G401.6 (cell line): ENCODE measurements around the gene CATSPERD.
A peak's percentile ranks its signal among the peaks of the same experiment; 100 is the strongest.

ENCODE experiments used
- FAIRE-seq: peaks from 2 replicates; lab custom pipeline; 2012; peaks lifted over from hg19 to GRCh38; lab: Jason Lieb, UNC

The CATSPERD gene, protein sequence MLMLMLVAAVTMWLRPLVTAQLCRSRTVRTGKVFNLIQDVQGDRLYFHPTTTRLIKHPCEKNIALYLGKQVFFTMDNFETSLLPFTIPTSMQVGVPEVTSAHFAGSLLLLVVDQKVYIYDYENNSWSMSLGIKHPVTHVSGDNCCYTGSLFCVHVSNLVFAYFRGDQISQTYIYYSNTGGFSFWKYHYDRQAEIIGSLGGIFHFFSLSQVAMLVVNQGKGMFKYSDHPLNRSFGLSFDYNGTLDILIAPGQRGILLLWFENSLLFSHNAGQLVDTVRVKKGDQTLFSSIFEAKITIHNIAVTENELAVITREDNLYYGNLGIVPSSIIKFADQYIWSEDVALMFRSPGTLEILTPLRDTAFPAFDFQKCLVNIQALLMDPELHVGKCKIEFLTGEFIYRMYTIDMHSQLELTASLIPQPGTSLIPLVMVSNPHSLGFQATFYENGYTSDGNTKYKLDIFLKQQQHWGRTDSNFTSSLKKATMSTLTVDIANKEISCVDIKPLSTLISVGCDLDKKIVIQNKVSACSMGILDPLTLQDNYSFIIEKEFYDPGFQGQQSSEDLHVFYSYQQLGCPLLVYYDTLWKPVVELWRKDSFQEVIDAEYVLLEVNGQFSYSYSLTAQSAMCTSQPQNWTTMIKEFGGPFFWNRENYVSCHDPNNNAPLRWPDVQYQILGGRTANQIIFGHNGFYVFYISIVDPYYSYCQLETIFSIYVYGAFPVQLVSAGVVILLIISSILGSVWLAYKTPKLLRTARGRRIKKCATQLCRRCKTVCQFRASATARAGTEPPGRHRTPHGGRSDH

DNA sequence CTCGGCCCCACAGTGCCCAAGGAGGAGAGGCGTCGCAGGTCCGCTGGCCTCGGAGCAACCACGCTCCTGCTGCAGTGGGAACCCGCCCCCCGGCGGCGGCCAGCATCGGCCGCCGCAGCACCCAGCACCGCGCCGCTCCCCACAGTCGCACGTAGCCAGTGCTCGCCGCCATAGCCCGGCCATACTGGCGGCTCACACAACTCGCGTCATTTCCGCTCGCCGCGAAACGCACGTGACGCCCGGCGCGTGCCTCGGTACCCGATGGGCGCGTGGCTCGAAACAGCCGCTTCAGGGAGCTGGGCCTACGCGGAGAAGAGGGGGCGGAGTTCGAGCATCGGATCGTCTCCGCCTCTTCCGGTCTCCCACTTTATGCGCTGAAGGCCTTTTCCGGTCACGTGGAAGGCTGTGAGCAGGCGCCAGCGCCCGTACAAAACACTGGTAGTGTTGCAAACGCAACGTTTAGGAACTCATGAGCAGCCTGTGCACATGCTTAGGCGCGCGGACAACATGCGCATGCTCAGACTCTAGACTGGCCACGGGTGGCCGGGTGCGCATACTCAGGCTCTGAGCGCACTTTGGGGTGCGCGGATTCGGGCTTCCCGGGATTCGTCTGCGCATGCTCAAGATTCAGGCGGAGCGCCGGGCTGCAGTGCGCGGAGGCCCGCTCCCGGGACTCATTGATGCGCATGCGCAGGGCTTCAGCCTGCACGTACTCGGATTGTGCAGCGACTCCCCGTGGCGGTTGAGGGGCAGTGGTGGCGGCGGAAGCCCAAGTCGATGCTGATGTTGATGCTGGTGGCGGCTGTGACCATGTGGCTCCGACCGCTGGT is at the start of gene CATSPERD, which contains the start of gene LONP1:
TSS of gene CATSPERD (plus strand) at position 677 of the 830 bp plus-strand sequence. CDS start at position 778, 101 bp downstream.
TSS of gene LONP1 (minus strand) at position 186 of the 830 bp plus-strand sequence. CDS start at position 172, 14 bp downstream.
- peak; percentile 98 for FAIRE-seq

DNA sequence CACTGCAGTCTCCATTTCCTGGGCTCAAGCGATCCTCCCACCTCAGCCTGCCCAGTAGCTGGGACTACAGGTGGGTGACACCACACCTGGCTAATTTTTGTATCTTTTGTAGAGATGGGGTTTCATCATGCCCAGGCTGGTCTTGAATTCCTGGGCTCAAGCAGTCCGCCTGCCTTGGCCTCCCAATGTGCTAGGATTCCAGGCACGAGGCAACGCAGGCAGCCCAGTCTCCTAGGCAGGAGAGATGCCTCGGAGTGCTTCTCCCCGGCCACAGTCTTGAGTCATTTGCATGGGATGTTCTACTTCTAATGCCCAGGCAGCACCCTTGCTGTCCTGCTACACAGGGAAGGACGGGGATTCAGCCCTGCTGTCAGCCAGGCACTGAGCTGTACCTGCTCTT is 48.8 kb upstream of the CATSPERD start:
- FAIRE-seq, result no peak

DNA sequence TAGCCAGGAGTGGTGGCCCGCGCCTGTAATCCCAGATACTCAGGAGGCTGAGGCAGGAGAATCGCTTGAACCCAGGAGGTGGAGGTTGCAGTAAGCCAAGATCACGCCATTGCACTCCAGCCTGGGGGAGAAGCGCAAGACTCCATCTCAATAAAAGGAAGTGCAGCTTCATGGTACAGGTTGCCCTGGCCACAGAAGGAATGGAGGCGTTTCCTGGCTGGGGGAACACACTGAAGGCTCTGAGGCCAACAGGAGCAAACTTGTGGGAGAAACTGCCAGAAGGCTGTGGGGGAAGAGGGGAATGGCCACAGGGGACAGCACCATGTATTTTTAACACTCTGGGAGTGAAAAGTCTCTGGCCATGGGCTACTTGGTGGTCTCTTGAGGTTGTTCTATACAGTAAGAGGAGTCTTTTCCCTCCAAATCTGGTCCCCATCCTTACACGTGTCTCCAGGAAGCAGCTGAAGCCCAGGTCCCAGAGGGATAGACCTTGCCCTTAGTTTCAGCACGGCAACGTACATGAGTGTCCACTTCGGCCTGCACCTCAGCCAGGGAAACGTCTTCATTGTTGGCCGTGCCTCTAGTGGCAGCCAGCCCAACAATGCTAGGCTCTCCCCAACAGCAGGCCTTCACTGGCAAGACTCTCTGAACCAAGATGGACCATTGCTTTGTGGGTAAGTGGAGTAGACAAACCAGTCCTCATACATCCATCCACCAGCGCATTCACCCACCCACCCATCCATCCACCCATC is 47.6 kb upstream of the CATSPERD start:
- FAIRE-seq, result no peak

DNA sequence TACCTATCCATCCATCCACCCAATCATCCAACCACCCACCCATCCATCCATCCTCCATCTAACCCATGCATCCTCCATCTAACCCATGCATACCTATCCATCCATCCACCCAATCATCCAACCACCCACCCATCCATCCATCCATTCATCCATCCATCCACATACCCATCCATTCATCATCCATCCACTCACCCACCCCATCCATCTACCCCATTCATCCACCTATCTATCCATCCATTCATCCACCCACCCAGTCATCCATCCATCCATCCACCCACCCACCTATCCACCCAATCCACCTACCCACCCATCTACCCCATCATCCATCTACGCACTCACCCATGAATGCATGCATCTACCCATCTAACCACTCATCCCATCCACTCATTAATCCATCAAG is 46.7 kb upstream of the CATSPERD start:
- no peak for FAIRE-seq

DNA sequence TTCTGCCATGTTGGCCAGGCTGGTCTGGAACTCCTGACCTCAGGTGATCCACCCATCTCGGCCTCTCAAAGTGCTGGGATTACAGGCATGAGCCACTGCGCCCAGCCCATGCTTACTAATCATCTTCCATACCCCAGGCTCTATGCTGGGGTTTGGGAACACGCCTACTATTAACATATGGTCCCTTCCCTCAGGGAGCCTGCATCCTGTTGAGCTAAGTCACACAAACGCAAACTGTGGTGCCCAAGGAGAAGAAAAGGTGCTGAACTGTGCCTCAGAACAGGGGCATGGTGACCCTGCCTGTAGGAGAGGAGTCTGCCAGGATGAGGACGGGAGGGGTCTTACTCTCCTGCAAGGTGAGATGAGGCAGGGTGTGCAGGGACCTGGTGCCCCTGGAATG is 45.7 kb upstream of the CATSPERD start:
- no peak for FAIRE-seq

DNA sequence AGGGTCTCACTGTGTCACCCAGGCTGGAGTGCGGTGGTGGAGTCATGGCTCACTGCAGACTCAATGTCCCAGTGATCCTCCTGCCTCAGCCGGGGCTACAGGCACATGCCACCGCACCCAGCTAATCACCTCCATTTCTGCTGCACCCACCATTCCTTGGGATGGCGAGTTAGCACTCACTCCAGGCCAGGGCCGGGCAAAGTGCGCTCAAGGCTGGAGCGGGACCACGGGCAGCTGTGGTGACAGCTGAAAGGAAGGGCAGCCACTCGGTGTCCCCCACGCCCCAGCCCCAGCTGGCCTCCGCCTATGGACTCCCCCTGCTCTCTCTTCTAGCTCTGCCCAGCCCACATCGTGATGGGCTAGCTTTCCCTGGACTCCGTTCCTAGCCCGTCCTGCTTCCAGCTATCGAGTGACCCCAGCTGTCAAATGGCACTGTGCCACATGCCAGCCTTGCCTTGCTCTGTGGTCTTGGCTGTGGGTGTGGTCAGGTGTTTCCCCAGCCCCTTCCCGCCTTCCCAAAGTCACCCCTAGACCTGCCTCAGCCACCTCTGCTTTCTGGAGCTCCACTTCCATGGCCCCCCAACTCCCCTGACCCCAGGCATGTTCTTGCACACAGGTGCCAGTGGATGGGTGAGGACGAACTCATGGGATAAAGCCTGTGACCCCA is 44.2 kb upstream of the CATSPERD start:
- FAIRE-seq, result no peak

DNA sequence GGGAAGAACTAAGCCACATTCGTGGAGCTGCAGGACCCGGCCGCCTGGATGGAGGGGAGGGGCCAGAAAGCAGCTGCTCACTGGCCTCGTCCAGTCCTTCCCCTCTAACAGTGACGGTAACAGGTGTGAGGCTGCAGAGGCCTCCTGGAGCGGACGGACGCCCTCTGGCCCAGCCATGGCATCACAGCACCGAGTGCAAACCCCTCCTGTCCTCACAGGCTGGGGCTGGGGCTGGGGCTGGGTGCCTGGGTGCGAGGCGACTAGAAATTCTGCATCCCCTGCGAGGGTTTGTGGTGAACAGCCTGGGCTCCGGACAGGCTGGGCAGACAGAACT is 43.7 kb upstream of the CATSPERD start:
- FAIRE-seq, result no peak

DNA sequence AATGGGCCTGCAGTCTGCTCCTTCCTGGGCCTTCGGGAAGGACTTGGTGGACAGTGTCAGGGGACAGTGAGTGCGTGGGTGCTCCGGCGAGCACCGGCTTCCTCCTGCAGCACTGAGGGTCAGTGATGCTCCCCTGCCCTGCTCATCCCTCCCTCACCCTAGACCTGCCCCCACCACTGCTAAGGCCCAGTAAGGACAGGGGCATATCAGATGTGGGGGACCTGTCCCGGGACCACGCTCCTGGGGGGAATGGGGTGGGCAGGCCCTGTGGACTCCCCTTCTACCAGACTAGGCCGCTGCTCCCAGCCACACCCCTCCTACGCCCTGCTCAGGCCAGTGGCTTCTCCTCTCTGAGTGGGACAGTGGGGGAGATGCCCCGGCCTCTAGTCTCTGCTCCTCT is 43.3 kb upstream of the CATSPERD start:
- no peak for FAIRE-seq

DNA sequence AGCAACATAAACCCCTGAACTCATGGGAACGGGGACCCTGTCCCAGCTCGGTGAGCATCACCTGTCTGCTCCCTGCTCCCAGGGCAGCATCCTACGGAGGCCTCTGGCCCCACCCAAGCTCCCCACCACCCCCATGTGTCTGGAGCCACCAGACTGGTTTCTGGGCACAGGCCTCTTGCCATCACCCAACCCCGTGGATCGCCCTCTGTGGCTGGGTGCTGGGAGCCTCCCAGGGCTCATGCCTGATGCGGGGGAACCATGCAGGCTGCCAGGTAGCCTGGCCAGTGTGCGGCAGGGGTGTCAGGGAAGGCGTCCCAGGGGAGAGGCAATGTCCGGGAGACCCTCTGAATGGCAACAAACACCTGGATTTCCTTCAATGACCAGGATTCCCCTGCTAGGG is 42.9 kb upstream of the CATSPERD start:
- no peak for FAIRE-seq

DNA sequence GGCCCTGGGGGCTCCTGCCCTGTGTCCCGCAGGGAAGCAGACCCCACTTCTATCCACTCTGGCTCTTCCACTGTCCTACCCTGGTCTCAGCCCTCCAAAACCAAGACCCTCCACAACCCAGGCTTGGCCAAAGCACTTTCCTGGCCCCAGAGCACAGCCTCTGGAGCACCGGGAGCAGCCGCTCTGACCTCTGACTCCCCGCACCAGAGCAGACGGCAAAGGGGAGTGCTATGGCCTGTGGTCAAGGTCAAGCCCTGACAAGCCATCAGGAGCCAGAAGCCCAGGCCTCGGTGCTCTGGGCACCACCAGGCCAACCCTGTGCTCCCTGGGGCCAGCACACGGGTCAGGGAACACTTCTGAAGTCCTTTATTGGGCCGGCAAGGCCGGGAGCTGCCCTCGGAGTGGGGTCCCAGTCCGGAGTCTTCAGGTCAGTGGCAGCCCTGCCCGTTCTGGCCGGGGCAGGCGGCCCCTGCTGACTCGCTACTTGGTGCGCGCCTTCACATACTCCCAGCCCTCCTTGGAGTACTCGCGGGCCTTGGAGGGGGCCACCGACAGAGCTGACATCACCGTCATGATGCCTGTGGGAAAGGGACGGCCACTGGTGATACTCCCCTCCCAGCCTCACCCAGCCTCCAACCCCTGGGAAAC is 42.2 kb upstream of the CATSPERD start:
- FAIRE-seq, result no peak

DNA sequence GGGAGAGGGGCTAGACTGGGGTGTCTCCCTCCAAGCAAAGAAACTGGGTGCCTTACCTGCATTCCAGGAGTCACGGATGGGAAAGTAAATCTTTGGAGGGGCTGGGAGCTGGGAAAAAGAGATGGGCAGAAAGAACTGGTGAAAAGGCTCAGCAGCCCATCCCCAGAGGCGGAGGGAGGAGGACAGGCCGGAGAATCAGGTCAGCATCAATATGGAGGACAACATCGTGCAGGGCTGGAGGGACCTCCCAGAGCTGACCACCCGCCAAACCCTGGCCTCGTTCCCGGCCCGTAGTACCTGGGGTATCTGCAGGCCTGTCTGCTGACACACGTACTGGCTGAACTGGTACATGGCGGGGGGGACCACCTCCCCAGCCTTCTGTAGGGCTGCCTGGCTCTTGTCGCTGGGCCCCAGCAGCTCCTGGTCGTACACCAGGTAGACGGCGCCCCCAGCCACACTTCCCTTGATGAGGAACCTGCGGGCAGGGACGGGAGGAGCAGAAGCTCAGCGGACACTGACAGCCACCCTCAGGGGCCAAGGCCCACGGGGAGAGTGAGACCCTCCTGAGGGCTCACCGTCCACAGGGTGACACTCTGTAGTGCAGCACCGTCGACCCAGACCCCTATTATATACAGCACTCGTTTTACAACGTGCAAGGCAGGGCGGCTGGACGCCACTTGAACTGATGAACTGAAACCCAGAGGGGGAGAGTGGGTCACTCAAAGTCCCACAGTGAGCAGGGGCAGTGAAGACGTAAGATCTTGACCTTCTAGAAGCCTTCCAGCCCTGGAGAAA is 41.0 kb upstream of the CATSPERD start:
- FAIRE-seq, result no peak

DNA sequence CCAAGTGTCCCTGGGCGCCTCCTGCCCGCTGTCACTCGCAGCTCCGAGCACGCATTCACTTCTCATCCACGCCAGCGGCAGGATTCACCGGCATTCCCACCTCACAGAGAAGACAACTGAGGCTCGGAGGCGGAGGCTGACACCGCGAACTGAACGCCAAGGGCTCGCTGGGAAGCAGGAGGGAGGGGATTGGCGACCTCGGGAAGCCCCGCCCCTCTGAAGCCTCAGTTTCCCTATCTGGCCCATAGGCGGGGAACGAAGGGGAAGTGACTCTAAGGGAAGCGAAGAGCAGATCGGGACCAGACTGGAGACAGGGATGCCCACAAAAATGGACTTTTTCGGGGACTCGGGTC is 40.4 kb upstream of the CATSPERD start:
- no peak for FAIRE-seq

DNA sequence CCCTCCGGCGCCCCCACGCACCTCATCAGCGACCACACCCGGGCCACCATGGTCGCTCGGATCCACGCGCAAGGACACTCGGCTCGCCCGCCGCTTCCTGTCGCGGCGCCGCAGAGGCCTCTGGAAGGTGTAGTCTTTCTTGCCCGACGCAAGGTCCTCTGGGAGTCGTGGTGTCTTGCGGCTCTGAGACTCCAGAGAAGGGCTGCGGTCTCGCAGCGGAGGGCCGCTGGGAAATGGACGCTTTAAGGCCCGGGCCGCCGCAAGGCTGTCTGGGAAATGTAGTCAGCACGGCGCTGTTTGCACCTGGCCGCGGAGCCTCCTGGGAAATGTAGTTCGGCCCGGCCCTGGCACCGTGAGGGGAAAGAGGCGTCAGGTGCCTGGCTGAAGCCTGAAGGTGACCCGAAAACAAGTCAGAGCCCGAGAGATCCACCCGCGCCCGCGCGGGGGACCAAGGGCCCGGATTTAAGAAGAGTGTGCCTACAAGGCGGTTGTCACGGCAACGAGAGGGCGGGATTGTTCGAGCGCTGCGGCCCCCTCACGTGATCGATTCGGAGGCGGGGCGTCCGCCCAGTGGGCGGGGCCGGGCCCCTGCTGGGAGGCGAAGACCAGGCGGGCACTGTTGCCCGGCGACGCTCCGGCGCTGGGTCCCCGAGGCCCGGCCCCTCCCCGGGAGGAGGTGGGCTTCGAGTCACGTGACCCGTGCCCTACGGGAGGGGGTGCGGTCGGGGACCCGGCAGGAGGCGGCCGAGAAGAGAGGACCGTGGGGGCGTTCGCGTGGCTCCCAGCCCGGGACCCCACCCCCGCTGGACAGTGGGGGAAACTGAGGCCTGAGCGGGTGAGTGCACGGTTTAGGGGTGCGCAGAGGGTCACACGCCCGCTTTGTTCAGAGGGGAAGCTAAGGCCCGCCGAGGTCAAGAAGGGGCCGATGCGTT is 39.7 kb upstream of the CATSPERD start, which contains the start of the genes HSD11B1L and MICOS13:
TSS of gene HSD11B1L (plus strand) at position 591 of the 932 bp plus-strand sequence. CDS start 3,806 bp downstream, outside the sequence.
TSS of gene MICOS13 (minus strand) at position 80 of the 932 bp plus-strand sequence. CDS start at position 50, 30 bp downstream.
- peak; percentile 98 for FAIRE-seq

DNA sequence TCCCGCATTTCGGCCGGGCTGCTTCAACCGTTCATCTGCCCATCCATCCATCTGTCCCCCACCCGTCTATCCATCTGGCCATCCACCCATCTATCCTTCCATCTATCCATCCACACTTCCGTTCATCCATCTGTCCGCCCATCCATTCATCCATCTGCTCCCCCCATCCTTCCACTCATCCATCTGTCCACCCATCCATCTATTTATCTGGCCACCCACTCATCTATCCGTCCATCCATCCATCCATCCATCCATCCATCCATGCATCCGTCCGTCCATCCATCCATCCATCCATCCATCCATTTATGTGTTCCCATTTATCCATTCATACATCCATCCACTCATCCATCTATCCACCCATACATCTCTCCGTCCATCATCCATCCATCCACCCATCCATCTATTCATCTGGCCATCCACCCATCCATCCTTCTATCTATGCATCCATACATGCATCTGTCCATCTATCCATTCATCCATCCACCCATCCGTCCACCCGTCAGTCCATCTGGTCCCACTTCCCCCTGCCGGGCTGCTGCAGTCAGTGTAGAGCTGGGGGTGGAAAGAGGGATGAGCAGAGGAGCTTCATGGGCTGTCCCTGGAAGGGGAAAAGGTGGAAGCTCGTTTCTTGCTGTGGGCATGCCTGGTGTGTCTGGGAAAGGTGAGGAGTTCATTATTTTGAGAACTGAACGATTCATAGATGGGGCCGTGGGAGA is 38.9 kb upstream of the CATSPERD start:
- FAIRE-seq, result no peak

DNA sequence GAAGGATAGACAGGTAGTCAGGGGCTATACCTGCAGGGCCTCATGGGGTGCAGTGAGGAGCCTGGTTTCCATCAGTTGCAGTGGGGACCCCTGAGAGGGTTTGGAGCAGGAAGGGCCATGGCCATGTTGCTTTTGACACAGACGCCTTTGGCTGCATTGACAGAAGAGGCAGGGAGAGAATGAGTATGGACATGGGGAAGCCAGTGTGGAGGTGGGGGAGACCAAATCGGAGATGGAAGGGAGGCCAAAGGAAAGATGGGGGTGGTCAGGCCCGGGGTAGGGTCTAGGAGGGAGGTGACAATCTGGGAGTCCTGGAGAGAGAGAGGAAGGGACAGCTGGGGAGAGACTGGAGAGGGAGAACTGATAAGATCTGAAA is 38.3 kb upstream of the CATSPERD start:
- no peak for FAIRE-seq

DNA sequence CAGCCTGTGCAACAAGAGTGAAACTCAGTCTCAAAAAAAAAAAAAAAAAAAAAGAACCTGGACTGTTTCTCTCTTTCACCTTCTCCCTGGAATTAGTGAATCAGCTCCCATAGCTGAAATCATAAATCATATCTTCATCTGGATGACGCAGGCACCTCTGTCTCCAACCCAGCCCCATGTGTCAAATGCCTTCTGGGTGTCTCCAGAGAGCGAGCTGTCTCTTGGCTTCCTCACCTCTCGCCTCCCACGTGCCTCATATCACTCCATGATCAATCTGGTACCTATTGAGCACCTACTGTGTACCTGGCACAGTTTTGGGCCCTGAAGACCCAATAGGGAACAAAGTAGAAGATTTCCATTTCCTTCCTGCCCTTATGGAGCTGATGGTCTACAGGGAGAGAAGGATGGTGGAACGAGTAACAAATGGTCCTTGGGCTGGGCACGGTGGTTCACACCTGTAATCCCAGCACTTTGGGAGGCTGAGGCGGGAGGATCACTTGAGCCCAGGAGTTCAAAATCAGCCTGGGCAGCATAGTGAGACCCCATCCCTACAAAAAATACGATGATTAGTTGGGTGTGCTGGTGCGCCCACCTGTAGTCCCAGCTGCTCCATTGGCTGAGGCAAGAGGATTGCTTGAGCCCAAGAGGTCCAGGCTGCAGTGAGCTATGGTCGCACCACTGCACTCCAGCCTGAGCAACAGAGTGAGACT is 37.1 kb upstream of the CATSPERD start:
- no peak for FAIRE-seq

DNA sequence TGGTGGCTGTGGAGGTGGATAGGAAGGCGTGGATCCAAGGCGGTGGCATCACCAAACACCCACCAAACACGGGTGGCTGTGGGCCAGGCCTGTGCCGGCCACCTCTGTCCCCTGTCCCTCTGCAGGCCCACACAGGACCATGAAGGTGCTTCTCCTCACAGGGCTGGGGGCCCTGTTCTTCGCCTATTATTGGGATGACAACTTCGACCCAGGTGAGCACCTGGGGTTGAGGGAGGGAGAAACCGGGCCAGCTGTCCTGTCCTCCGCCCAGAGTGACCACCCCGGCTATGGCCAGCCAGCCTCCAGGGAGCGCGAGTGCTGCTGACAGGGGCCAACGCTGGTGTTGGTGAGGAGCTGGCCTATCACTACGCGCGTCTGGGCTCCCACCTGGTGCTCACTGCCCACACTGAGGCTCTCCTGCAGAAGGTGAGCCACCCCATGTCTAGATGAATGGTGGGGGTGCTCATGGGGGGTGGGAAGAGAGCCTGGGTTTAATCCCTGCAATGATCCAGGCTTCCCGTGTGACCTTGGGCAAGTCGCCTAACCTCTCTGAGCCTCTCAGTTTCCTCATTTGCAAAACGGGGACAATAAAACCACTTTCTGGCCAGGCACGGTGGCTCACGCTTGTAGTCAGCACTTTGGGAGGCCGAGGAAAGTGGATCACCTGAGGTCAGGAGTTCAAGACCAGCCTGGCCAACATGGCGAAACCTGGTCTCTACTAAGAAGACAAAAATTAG is 35.6 kb upstream of the CATSPERD start:
- FAIRE-seq, result no peak
